ENCODE measurements around the gene NKAIN2.
"Not testable (repeated sequence)": the region's sequence is repeated elsewhere in the genome, so short reads cannot be mapped to it uniquely, and the experiment has no call there.

Gene NKAIN2

DNA sequence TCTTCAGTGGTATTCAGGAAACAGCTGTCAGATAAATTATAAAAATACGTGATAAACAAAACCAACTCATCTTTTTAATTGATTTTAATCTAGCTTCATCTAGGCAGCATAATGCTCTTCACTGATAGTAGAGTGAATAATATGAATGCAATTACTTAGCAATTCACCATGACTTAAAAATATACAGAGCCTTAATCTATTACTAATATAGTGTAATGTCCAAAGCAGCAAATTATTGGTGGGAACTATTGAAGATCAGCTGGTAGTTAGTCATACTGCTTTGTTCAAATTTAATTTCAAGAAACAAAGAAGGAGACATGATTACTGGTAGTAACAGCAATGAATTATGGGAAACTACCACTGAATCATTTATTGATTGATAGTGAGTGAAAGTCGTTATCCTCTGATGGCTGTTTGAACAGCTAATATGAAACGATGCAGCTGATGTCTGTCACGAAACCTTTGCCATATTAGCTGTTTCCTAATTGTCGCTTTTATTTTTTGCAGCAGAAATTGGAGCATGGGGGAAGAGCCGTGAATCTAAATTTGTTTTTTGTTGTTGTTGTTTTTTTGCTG lies 99.2 kb downstream of the NKAIN2 start:
- no peak overlapping the region for H3K4me3 ChIP-seq (ENCODE audit: insufficient read depth, low read depth, low read length)

GRCh38 chr6:123904228-123904627 lies 100.6 kb downstream of the NKAIN2 start:
- 85 to 92% methylated on average over 2 of the region's 2 CpGs for WGBS, 2 experiments
- Histone ChIP-seq H3K4me3 (ENCODE audit: insufficient read depth, low read depth, low read length) (no peak overlapping the region), H3K36me3 (ENCODE audit: control insufficient read depth, insufficient read depth, low read length) (no peaks in the 10 kb centered on the region)

More for the DNA sequence above, 99.2 kb downstream of the NKAIN2 start:
- no peaks in the 10 kb centered on the region for H3K27me3 ChIP-seq (ENCODE audit: control insufficient read depth, insufficient read depth, low read length, poor library complexity, severe bottlenecking)
- no peaks in the 10 kb centered on the region for H3K4me1 ChIP-seq (ENCODE audit: control insufficient read depth, insufficient read depth, low read length)
- H3K9me3 ChIP-seq (ENCODE audit: control insufficient read depth, low read length) = no peaks in the 10 kb centered on the region
- H3K27ac ChIP-seq (ENCODE audit: insufficient read depth, low read depth, low read length, poor library complexity, severe bottlenecking) = no peak overlapping the region
- 93 to 96% methylated on average over 5 to 6 of the region's 6 CpGs for WGBS, 2 experiments
- H3K36me3 ChIP-seq (ENCODE audit: control insufficient read depth, insufficient read depth, low read length) = no peaks in the 10 kb centered on the region

DNA sequence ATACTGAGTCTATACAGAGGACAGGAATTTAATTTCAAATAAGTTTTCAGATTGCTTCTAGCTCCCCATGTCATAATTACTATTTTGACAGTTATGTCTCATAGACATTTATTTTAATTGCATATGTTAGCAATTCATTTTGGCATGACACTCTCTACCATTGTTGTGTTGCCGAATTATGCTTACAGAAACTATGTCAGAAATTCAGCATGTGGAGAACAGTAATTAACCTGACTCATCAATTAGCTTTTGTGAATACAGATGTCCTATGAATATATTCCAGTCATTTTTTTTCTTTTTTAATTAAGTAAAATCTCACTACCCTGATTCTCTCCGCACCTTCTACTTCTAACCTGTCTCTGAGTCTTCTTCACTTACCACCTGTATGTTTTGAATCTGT lies 105.1 kb downstream of the NKAIN2 start:
- no peak overlapping the region for H3K27ac ChIP-seq (ENCODE audit: insufficient read depth, low read depth, low read length, poor library complexity, severe bottlenecking)
- H3K4me3 ChIP-seq (ENCODE audit: insufficient read depth, low read depth, low read length) = no peak overlapping the region
- H3K36me3 ChIP-seq (ENCODE audit: control insufficient read depth, insufficient read depth, low read length) = no peaks in the 10 kb centered on the region
- H3K4me1 ChIP-seq (ENCODE audit: control insufficient read depth, insufficient read depth, low read length) = no peaks in the 10 kb centered on the region
- no peaks in the 10 kb centered on the region for H3K9me3 ChIP-seq (ENCODE audit: control insufficient read depth, low read length)
- H3K27me3 ChIP-seq (ENCODE audit: control insufficient read depth, insufficient read depth, low read length, poor library complexity, severe bottlenecking) = no peaks in the 10 kb centered on the region
- WGBS, 2 experiments = 91 to 96% methylated on average over 1 to 2 of the region's 2 CpGs

More at GRCh38 chr6:123904228-123904627, 100.6 kb downstream of the NKAIN2 start:
- Histone ChIP-seq H3K27ac (ENCODE audit: insufficient read depth, low read depth, low read length, poor library complexity, severe bottlenecking) (no peak overlapping the region), H3K9me3 (ENCODE audit: control insufficient read depth, low read length) (no peaks in the 10 kb centered on the region), H3K27me3 (ENCODE audit: control insufficient read depth, insufficient read depth, low read length, poor library complexity, severe bottlenecking) (no peaks in the 10 kb centered on the region), H3K4me1 (ENCODE audit: control insufficient read depth, insufficient read depth, low read length) (no peaks in the 10 kb centered on the region)

GRCh38 chr6:123909989-123910388 lies 106.3 kb downstream of the NKAIN2 start:
- 89% methylated on average over 1 of the region's 2 CpGs; no CpG with 5 or more reads in 1 of the 2 experiments for WGBS, 2 experiments
- H3K36me3 ChIP-seq (ENCODE audit: control insufficient read depth, insufficient read depth, low read length) = no peaks in the 10 kb centered on the region

DNA sequence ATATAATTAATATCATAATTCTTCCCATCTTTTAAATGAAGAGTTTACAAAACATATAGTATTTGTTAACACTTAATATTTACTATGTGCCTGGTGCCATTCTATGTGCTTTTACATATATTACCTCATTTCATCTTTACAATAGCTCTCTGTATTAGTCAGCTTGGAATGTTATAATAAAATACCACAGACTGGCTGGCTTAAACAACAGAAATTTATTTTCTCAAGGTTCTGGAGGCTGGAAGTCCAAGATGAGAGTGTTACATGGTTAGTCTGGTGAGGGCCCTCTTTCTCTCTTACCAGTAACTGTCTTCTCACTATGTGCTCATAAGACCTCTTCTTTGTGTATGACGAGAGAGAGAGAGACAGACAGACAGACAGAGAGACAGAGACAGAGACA lies 110.2 kb downstream of the NKAIN2 start:
- Histone ChIP-seq H3K36me3 (ENCODE audit: control insufficient read depth, insufficient read depth, low read length) (no peaks in the 10 kb centered on the region), H3K9me3 (ENCODE audit: control insufficient read depth, low read length) (no peaks in the 10 kb centered on the region), H3K4me1 (ENCODE audit: control insufficient read depth, insufficient read depth, low read length) (no peaks in the 10 kb centered on the region), H3K27ac (ENCODE audit: insufficient read depth, low read depth, low read length, poor library complexity, severe bottlenecking) (no peak overlapping the region), H3K27me3 (ENCODE audit: control insufficient read depth, insufficient read depth, low read length, poor library complexity, severe bottlenecking) (no peaks in the 10 kb centered on the region), H3K4me3 (ENCODE audit: insufficient read depth, low read depth, low read length) (no peak overlapping the region)
- 69 to 87% methylated on average over 1 of the region's 1 CpG for WGBS, 2 experiments

More at GRCh38 chr6:123909989-123910388, 106.3 kb downstream of the NKAIN2 start:
- Histone ChIP-seq H3K4me3 (ENCODE audit: insufficient read depth, low read depth, low read length) (no peak overlapping the region), H3K4me1 (ENCODE audit: control insufficient read depth, insufficient read depth, low read length) (no peaks in the 10 kb centered on the region), H3K27me3 (ENCODE audit: control insufficient read depth, insufficient read depth, low read length, poor library complexity, severe bottlenecking) (no peaks in the 10 kb centered on the region), H3K9me3 (ENCODE audit: control insufficient read depth, low read length) (no peaks in the 10 kb centered on the region), H3K27ac (ENCODE audit: insufficient read depth, low read depth, low read length, poor library complexity, severe bottlenecking) (no peak overlapping the region)

DNA sequence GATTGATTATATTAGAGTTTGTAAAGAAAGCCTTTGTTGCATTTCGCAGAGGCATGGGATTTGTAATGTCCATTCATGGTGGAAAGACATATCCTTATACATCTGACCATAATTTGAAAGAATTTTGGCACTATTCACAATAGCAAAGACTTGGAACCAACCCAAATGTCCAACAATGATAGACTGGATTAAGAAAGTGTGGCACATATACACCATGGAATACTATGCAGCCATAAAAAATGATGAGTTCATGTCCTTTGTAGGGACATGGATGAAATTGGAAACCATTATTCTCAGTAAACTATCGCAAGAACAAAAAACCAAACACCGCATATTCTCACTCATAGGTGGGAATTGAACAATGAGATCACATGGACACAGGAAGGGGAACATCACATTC lies 119.7 kb downstream of the NKAIN2 start:
- H3K9me3 ChIP-seq (ENCODE audit: control insufficient read depth, low read length) = not testable (repeated sequence)
- WGBS, 2 experiments = 86% methylated on average over 1 of the region's 3 CpGs; no CpG with 5 or more reads in 1 of the 2 experiments

GRCh38 chr6:123925350-123925749 lies 121.7 kb downstream of the NKAIN2 start:
- Histone ChIP-seq H3K36me3 (ENCODE audit: control insufficient read depth, insufficient read depth, low read length) (no peaks in the 10 kb centered on the region), H3K4me3 (ENCODE audit: insufficient read depth, low read depth, low read length) (no peak overlapping the region), H3K4me1 (ENCODE audit: control insufficient read depth, insufficient read depth, low read length) (no peaks in the 10 kb centered on the region), H3K9me3 (ENCODE audit: control insufficient read depth, low read length) (no peaks in the 10 kb centered on the region), H3K27me3 (ENCODE audit: control insufficient read depth, insufficient read depth, low read length, poor library complexity, severe bottlenecking) (no peaks in the 10 kb centered on the region), H3K27ac (ENCODE audit: insufficient read depth, low read depth, low read length, poor library complexity, severe bottlenecking) (no peak overlapping the region)
- WGBS, 2 experiments = 75 to 80% methylated on average over 1 of the region's 1 CpG

More for the DNA sequence above, 119.7 kb downstream of the NKAIN2 start:
- not testable (repeated sequence) for H3K36me3 ChIP-seq (ENCODE audit: control insufficient read depth, insufficient read depth, low read length); H3K4me1 ChIP-seq (ENCODE audit: control insufficient read depth, insufficient read depth, low read length); H3K27ac ChIP-seq (ENCODE audit: insufficient read depth, low read depth, low read length, poor library complexity, severe bottlenecking); H3K4me3 ChIP-seq (ENCODE audit: insufficient read depth, low read depth, low read length); H3K27me3 ChIP-seq (ENCODE audit: control insufficient read depth, insufficient read depth, low read length, poor library complexity, severe bottlenecking)

- Histone ChIP-seq H3K27ac (ENCODE audit: insufficient read depth, low read depth, low read length, poor library complexity, severe bottlenecking) (no peak overlapping the region), H3K9me3 (ENCODE audit: control insufficient read depth, low read length) (no peaks in the 10 kb centered on the region), H3K4me1 (ENCODE audit: control insufficient read depth, insufficient read depth, low read length) (no peaks in the 10 kb centered on the region), H3K36me3 (ENCODE audit: control insufficient read depth, insufficient read depth, low read length) (no peaks in the 10 kb centered on the region), H3K27me3 (ENCODE audit: control insufficient read depth, insufficient read depth, low read length, poor library complexity, severe bottlenecking) (no peaks in the 10 kb centered on the region), H3K4me3 (ENCODE audit: insufficient read depth, low read depth, low read length) (no peak overlapping the region)
- 91 to 100% methylated on average over 1 of the region's 1 CpG for WGBS, 2 experiments
These were observed 122.3 kb downstream of the NKAIN2 start for GRCh38 chr6:123925842-123926399.

DNA sequence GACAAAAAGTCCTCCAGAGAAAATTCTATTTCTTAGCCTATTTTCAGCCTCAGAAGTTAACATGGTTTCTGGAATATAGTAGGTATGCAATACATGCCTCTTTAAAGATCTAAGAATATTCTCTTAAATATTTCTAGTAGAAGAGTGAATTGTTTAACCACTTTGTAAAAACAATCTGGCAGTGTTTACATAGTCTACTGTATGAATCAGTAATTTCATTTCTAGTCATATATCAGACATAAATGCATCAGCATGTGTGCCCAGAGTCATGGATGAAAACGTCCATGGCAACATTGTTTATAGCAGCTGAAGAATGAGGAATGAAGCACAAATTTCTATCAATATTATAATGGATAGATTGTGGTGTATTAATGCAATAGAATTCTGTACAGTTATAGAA lies 124.9 kb downstream of the NKAIN2 start:
- Histone ChIP-seq H3K4me1 (ENCODE audit: control insufficient read depth, insufficient read depth, low read length) (no peaks in the 10 kb centered on the region), H3K36me3 (ENCODE audit: control insufficient read depth, insufficient read depth, low read length) (no peaks in the 10 kb centered on the region), H3K27ac (ENCODE audit: insufficient read depth, low read depth, low read length, poor library complexity, severe bottlenecking) (no peak overlapping the region), H3K27me3 (ENCODE audit: control insufficient read depth, insufficient read depth, low read length, poor library complexity, severe bottlenecking) (no peaks in the 10 kb centered on the region), H3K9me3 (ENCODE audit: control insufficient read depth, low read length) (no peaks in the 10 kb centered on the region), H3K4me3 (ENCODE audit: insufficient read depth, low read depth, low read length) (no peak overlapping the region)
- 60% methylated on average over 1 of the region's 1 CpG; no CpG with 5 or more reads in 1 of the 2 experiments for WGBS, 2 experiments

- H3K27ac ChIP-seq (ENCODE audit: insufficient read depth, low read depth, low read length, poor library complexity, severe bottlenecking) = no peak overlapping the region
- no peaks in the 10 kb centered on the region for H3K27me3 ChIP-seq (ENCODE audit: control insufficient read depth, insufficient read depth, low read length, poor library complexity, severe bottlenecking)
- H3K4me1 ChIP-seq (ENCODE audit: control insufficient read depth, insufficient read depth, low read length) = no peaks in the 10 kb centered on the region
- H3K9me3 ChIP-seq (ENCODE audit: control insufficient read depth, low read length) = no peaks in the 10 kb centered on the region
- H3K4me3 ChIP-seq (ENCODE audit: insufficient read depth, low read depth, low read length) = no peak overlapping the region
- H3K36me3 ChIP-seq (ENCODE audit: control insufficient read depth, insufficient read depth, low read length) = no peaks in the 10 kb centered on the region
- 75 to 80% methylated on average over 3 of the region's 3 CpGs for WGBS, 2 experiments
These were observed 128.3 kb downstream of the NKAIN2 start for GRCh38 chr6:123931928-123932327.

Measured in ectodermal cell (in vitro differentiated cells).